Gastrocnemius medialis (tissue), 4 donors: ENCODE data around the gene ATP1B3. TPM values are rescaled to one million over a fixed set of nuclear protein-coding genes. Genes with fewer than 3 reads are reported as not detected.

Experiments used
- ATAC-seq, 2 donors: fragments of 150-250 bp; one replicate each; pipeline ENCODE4 v1.9.1; 2016
- DNase-seq, 2 donors: peaks; one replicate each; pipeline ENCODE4 v3.0.0-alpha.2; 2019
- H3K27ac ChIP-seq, 4 donors: fragments of 200-600 bp; sonication (generic); 1 replicate in 1 of 4; 2 replicates in 3 of 4; pipeline ENCODE4 v1.5.1; 2016 to 2018; ENCODE audit warnings: mild to moderate bottlenecking in 2 of 4, moderate library complexity in 1 of 4
- H3K27me3 ChIP-seq, 3 donors: fragments of 200-600 bp; sonication (generic) in 2 of 3; 1 replicate in 1 of 3; 2 replicates in 2 of 3; pipeline versions ENCODE4 v1.5.1 to v1.6.0; 2016 to 2019; ENCODE audit warnings: mild to moderate bottlenecking in 1 of 3, moderate library complexity in 1 of 3
- H3K36me3 ChIP-seq, 2 donors: fragments of 200-600 bp; sonication (generic) in 1 of 2; one replicate each; pipeline ENCODE4 v1.5.1; 2017 to 2018
- H3K4me1 ChIP-seq, 2 donors: fragments of 200-600 bp; sonication (generic) in 1 of 2; one replicate each; pipeline ENCODE4 v1.5.1; 2016 to 2017; ENCODE audit warnings: mild to moderate bottlenecking in 2 of 2
- H3K4me3 ChIP-seq, 4 donors: fragments of 200-600 bp; sonication (generic) in 3 of 4; 1 replicate in 1 of 4; 2 replicates in 3 of 4; pipeline ENCODE4 v1.5.1; 2016 to 2019; ENCODE audit warnings: mild to moderate bottlenecking in 2 of 4
- H3K9me3 ChIP-seq, 3 donors: fragments of 200-600 bp; sonication (generic) in 2 of 3; 1 replicate in 1 of 3; 2 replicates in 2 of 3; pipeline ENCODE4 v1.5.1; 2016 to 2019
- CTCF ChIP-seq, 5 experiments: fragments of 450-650 bp in 3 of 5; fragments of 200-600 bp in 2 of 5; sonication (generic) in 2 of 5; IDR thresholded peaks in 4 of 5; conservative IDR thresholded peaks in 1 of 5; 1 replicate in 4 of 5; 2 replicates in 1 of 5; pipeline ENCODE4 v1.5.1; 2016 to 2019; ENCODE audit warnings: antibody characterized with exemption in 5 of 5, mild to moderate bottlenecking in 3 of 5, moderate library complexity in 3 of 5
- POLR2A ChIP-seq, 2 donors: fragments of 450-650 bp; IDR thresholded peaks; one replicate each; pipeline ENCODE4 v1.6.1; 2017; ENCODE audit warnings: antibody characterized with exemption in 2 of 2, mild to moderate bottlenecking in 2 of 2, moderate library complexity in 2 of 2
- in situ Hi-C, 4 donors: fragments of 200-750 bp; cut with MboI; loops; one replicate each; pipeline versions ENCODE4 v1.15.0 to v1.8.0; 2017; ENCODE audit warnings: low sequenced_read_pairs in 4 of 4
- intact Hi-C: fragments of 100-400 bp; cut with DNase I; formaldehyde crosslinking; loops from one replicate; pipeline ENCODE4 v1.15.1; 2023; ENCODE audit warnings: low total_unique reads
- total RNA-seq, 4 donors: library from RNA; depleted of rRNA; stranded (reverse); fragments of >200 nt; gene quantifications; one replicate each; pipeline versions ENCODE4 v1.1.0 to v1.2.3, GENCODE V29; 2016

Gene ATP1B3
- total RNA-seq, 4 donors from 2014 or later, result 16.2 to 35.9 (median 17.6) TPM

DNA sequence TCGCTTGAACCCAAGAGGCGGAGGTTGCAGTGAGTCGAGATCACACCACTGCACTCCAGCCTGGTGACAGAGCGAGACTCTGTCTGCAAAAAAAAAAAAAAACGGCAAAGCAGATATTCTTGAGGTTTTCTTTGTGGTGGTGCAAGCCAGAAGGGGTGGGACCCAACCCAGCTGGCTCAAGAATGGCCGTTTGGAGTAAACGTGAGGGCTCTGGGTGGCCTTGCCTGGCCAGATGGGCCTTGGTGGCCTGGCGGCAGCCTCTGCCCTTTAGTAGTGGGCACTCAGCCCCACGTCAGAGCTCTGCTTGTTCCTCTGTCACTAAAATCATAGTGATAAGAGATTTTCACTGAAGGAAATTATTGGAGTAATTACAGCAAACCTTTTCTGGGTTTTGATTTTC lies 50.5 kb downstream of the ATP1B3 start:
- no peaks in the 10 kb centered on the region for H3K27me3 ChIP-seq
- DNase-seq (no peak), ATAC-seq (no peak)
- no peak overlapping the region for H3K27ac ChIP-seq
- peaks cover 0 to 15% of the 10 kb centered on the region in 2 donors for H3K36me3 ChIP-seq
- in situ Hi-C loops (no loop called here), intact Hi-C loops (no loop called here)
- TF ChIP-seq POLR2A (IDR thresholded peaks at IDR 0.05) (no peak), CTCF (IDR thresholded peaks at IDR 0.05 in 4 of 5, conservative IDR thresholded peaks at IDR 0.05 in 1 of 5) (no peak)
- no peak overlapping the region for H3K4me3 ChIP-seq
- no peaks in the 10 kb centered on the region for H3K9me3 ChIP-seq
- no peaks in the 10 kb centered on the region for H3K4me1 ChIP-seq

DNA sequence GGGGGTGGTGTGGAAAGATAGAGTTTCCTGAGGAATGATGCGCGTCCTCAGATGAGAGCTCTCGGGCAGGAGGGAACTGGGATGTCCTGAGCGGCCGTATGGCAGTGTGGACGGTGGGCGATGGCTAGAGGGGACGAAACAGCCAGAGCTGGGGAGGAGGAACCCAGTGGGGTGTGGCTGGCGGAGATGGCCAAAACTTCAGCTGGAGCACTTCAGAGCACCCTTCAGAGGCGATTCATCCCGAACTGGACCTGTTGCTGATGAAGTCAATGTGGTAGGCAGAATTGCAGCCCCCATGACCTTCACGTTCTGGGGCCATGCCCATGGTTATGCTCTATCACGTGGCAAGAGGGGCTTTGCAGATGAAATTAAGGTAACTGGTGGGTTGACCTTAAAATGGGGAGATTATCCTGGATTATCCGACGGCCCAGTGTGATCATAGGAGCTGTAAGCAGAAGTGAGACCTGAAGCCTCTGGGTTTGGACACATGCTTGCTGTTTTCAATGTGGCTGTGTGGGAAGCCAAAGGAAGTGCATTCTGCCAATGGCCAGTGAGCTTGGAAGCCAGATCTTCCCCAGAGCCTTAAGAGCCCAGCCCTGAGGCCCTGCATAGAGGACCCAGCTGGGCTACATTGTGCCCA lies 52.3 kb downstream of the ATP1B3 start:
- TF ChIP-seq CTCF (IDR thresholded peaks at IDR 0.05 in 4 of 5, conservative IDR thresholded peaks at IDR 0.05 in 1 of 5), result no peak
- no peak for TF ChIP-seq POLR2A (IDR thresholded peaks at IDR 0.05)
- Histone ChIP-seq H3K4me3 (no peak overlapping the region), H3K9me3 (no peaks in the 10 kb centered on the region), H3K27me3 (no peaks in the 10 kb centered on the region), H3K4me1 (no peaks in the 10 kb centered on the region), H3K27ac (no peak overlapping the region), H3K36me3 (no peaks in the 10 kb centered on the region)
- ATAC-seq (no peak), DNase-seq (no peak)
- intact Hi-C loops, result no loop called here
- in situ Hi-C loops, result no loop called here

DNA sequence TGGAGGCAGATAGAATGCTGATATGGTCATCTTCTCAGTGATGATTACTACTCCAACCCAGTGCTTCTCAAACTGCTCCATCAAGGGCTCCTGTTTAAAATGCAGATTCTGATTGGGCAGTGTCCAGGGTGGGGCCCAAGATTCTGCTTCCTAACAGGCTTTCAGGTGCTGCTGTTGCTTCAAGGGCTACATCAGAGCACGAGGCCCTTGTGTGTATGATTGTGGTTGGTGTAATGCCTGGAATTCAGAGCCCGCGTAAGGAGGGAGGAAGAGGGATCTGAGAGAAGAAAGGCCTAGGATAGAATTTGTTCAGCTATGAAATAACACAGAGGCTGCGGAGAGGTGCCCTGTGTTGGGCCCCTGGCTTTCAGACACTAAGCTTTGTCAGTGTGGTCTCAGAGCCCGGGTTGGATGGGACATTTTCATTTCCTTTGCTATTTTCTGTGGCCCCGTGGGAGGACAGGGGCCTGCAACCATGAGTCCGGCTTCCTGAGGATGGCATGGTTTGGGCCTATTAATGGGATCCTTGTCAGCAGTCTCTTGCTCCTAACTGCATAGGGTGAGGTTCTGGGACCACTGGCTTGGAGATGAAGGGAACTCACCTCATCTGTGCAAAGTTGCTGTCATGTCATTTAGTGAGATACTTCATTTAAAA lies 53.0 kb downstream of the ATP1B3 start:
- ATAC-seq, result no peak
- Histone ChIP-seq H3K27me3 (no peaks in the 10 kb centered on the region), H3K4me3 (no peak overlapping the region), H3K4me1 (no peaks in the 10 kb centered on the region), H3K9me3 (no peaks in the 10 kb centered on the region), H3K27ac (no peak overlapping the region), H3K36me3 (no peaks in the 10 kb centered on the region)
- TF ChIP-seq CTCF (IDR thresholded peaks at IDR 0.05 in 4 of 5, conservative IDR thresholded peaks at IDR 0.05 in 1 of 5) (no peak), POLR2A (IDR thresholded peaks at IDR 0.05) (no peak)
- DNase-seq, result no peak
- in situ Hi-C loops (no loop called here), intact Hi-C loops (no loop called here)

GRCh38 chr3:141930801-141931200 lies 54.4 kb downstream of the ATP1B3 start:
- Histone ChIP-seq H3K27me3 (no peaks in the 10 kb centered on the region), H3K36me3 (no peaks in the 10 kb centered on the region), H3K4me3 (no peak overlapping the region), H3K9me3 (no peaks in the 10 kb centered on the region), H3K4me1 (no peaks in the 10 kb centered on the region), H3K27ac (no peak overlapping the region)
- ATAC-seq (no peak), DNase-seq (no peak)
- intact Hi-C loops, result no loop called here
- no peak for TF ChIP-seq CTCF (IDR thresholded peaks at IDR 0.05 in 4 of 5, conservative IDR thresholded peaks at IDR 0.05 in 1 of 5)
- TF ChIP-seq POLR2A (IDR thresholded peaks at IDR 0.05), result no peak
- in situ Hi-C loops, result no loop called here
